Measurements from ENCODE around the gene PSMD1.
"Not testable (repeated sequence)": the region's sequence is repeated elsewhere in the genome, so short reads cannot be mapped to it uniquely, and the experiment has no call there.

The PSMD1 gene

DNA sequence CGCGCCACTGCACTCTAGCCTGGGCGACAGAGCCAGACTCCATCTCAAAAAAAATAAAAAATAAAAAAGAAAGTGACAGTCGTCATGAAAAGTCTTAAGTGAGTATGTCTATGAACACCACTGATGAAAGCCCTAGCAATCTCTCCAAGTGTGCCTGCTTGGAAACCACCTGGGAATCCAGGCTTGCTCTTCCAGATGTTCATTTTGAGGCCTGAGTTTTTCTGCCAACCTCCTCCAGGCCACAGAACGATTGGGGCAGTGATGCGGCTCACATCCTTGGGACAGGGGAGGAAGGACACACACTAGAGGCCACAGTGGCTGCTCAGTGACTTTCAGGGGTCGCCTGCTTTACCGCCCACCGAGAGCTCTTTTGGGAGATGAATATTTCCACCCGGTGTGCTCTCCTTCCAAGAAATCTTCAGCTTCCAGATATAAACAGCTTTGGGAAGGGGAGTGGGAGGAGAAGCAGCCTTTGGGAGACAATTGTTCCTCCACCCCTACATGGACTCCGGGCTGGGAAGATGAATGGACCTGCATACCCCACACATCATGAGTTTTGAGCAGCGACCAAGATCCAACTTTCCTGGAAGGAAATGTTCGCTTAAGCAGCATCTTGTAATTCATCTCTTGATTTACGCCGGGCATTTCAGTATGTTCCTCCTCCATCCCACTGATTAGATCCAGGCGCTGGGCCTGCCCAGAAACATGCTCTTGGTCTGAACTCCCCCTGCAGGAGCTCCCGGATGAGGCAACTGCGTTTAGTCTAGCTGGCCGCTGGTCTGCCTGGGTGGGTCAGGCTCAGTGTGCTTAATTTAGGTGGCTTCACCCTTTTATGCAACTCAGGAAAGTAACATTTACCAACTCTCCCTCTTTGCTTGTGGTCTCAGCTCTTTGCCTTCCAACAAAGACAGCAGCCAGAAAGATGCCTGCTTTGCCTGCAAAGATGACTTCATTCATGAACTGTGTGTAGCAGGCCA is 135.5 kb downstream of the PSMD1 start:
- peak; percentile 89 for DNase-seq
- Histone ChIP-seq H3K36me3 (no peaks in the 10 kb centered on the region), H3K27me3 (no peaks in the 10 kb centered on the region), H3K4me1 (peaks cover 17% of the 10 kb centered on the region), H3K9me3 (no peaks in the 10 kb centered on the region), H3K4me3 (ENCODE audit: low read depth, low read length) (peak overlapping the region; percentile 36)
- TF ChIP-seq, protein P1, sequence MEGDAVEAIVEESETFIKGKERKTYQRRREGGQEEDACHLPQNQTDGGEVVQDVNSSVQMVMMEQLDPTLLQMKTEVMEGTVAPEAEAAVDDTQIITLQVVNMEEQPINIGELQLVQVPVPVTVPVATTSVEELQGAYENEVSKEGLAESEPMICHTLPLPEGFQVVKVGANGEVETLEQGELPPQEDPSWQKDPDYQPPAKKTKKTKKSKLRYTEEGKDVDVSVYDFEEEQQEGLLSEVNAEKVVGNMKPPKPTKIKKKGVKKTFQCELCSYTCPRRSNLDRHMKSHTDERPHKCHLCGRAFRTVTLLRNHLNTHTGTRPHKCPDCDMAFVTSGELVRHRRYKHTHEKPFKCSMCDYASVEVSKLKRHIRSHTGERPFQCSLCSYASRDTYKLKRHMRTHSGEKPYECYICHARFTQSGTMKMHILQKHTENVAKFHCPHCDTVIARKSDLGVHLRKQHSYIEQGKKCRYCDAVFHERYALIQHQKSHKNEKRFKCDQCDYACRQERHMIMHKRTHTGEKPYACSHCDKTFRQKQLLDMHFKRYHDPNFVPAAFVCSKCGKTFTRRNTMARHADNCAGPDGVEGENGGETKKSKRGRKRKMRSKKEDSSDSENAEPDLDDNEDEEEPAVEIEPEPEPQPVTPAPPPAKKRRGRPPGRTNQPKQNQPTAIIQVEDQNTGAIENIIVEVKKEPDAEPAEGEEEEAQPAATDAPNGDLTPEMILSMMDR (IDR thresholded peaks at IDR 0.05; ENCODE audit: low read depth, low read length), result peak; percentile 90

DNA sequence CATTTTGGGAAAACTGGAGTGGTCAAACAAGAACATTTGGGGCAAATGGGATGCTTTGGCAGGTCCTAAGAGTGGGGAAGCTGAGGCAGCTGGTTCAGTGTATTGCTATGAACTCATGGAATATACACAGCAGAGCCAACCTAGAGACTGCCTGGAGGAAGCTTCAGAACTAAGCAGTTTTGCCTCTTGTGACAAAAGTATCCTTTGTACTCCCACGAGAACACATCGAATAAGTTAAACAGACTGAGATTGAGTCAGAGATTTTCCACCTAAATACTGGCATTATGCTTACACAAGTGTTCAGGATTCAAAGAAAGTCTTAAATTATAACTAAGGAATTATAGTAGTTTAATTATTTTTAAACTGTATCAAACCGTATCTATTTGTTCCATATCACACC is 136.5 kb downstream of the PSMD1 start:
- H3K27me3 ChIP-seq, result no peaks in the 10 kb centered on the region
- H3K4me3 ChIP-seq (ENCODE audit: low read depth, low read length), result no peak overlapping the region
- H3K9me3 ChIP-seq, result no peaks in the 10 kb centered on the region
- H3K4me1 ChIP-seq, result peaks cover 8% of the 10 kb centered on the region
- TF ChIP-seq, protein P1 (IDR thresholded peaks at IDR 0.05; ENCODE audit: low read depth, low read length), result no peak
- no peak for DNase-seq
- H3K36me3 ChIP-seq, result no peaks in the 10 kb centered on the region

DNA sequence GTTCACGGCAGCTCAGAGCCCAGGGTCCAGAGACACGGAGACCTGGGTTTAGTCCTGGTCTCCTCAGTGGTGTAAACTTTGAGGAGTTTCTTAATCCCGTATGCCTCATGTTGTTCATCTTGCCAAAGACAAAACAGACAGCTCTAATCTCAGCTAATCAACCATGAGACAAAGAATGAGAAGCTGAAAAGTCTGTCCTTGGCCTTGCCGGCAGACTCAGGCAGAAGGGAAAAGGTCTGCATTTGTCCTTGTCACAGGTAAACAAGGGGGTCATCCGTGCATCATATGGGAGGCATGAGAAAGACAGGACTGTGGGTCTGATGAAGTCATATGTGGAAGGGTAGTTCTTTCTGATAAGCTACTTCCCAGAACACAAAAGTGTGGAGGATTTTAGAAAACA is 139.9 kb downstream of the PSMD1 start:
- H3K27me3 ChIP-seq, result no peaks in the 10 kb centered on the region

DNA sequence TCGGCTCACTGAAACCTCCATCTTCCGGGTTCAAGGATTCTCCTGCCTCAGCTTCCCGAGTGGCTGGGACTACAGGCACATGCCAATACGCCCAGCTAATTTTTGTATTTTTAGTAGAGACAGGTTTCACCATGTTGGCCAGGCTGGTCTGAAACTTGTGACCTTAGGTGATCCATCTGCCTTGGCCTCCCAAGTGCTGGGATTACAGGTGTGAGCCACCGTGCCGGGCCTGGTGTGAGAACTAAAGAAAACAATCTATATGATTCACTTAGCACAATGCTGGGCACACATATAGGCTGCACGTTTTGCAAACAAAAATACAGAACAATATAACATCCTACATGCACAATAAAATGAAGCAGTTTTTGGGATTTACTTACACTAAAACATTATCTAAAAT is 140.5 kb downstream of the PSMD1 start:
- not testable (repeated sequence) for H3K4me3 ChIP-seq (ENCODE audit: low read depth, low read length); H3K4me1 ChIP-seq; H3K27me3 ChIP-seq; H3K9me3 ChIP-seq; DNase-seq; H3K36me3 ChIP-seq

More for the DNA sequence above, 139.9 kb downstream of the PSMD1 start:
- no peak for DNase-seq
- TF ChIP-seq, protein P1 (IDR thresholded peaks at IDR 0.05; ENCODE audit: low read depth, low read length), result no peak
- Histone ChIP-seq H3K36me3 (no peaks in the 10 kb centered on the region), H3K4me1 (peaks cover 8% of the 10 kb centered on the region), H3K9me3 (no peaks in the 10 kb centered on the region), H3K4me3 (ENCODE audit: low read depth, low read length) (no peak overlapping the region)

DNA sequence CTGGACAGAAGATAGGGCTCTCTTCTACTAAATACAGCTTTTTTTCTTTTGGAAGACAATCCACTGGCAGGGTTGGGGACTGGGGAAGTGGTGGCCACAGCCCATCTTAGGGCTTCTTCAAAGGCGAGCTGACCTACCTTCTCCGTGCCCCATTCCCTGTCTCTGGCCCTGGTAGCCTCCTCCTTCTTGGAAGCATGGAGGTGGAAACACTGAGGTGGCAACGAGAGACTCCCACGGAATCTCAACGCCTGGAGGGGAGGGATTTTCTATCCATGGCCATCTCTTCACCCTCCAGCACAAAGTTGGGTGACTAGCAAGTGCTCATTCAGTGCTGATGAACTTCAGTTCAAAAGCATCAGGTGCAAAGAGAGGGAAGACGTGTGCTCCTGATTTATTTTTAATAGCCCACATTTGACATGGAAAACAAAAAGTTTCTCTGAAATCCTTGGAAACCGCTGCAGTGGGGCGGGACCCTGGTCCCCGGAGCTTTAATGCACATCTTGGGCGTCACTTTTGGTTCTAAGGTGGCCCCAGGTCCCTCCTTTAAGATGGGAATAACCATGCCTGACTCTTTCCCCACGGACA is 141.1 kb downstream of the PSMD1 start:
- Histone ChIP-seq H3K27me3 (no peaks in the 10 kb centered on the region), H3K4me3 (ENCODE audit: low read depth, low read length) (peak overlapping the region; percentile 92), H3K36me3 (peaks cover 4% of the 10 kb centered on the region), H3K9me3 (no peaks in the 10 kb centered on the region), H3K4me1 (no peaks in the 10 kb centered on the region)
- no peak for DNase-seq
- TF ChIP-seq, protein P1 (IDR thresholded peaks at IDR 0.05; ENCODE audit: low read depth, low read length), result no peak

DNA sequence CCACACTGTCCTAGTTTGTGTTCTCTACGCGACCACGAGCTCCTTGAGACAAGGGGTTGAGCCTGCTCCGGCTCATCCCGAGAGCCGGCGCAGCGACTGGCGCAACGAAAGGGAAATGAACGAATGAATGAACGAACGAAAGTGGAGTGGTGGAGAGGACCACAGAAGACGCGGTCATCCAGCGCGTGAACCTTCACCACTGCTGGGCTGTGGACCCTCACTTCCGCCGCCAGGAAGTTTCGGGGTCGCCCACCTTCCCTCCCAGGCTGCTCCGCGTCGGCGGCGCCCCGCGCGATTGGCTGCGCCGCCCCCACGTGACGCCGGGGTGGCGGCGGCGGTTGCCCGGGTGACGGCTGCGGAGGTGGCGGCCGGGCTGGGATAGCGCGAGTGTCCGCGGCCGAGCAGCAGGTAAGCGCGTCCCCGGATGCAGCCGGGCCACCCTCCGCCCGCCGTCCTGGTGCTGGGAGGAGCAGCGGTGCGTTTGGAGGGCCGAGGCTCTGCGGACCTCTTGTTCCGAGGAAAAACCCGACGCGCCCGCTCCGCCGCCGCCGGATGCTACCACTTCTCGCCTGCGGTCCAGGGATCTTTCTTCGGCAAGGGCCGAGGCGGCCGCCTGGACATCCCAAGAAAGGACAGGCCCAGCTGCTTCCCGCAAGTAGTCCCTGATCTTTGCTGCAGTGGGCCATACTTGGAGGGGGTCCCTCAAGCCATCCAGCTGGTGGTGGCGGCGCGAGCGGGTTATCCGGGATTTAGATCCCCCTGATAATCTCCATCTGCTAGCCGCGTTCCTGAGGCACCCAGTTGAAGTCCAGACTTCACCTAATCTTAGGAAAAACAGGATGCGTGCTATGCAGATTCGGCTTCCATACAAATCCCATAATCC is 141.9 kb downstream of the PSMD1 start, which contains the start of gene ARMC9:
Gene ARMC9, plus strand, starts transcription at position 341 of the 883 bp plus-strand sequence. CDS start 7,608 bp downstream, outside the sequence.
- Histone ChIP-seq H3K36me3 (peaks cover 4% of the 10 kb centered on the region), H3K4me1 (no peaks in the 10 kb centered on the region), H3K4me3 (ENCODE audit: low read depth, low read length) (peak within 1 kb of the TSS; percentile 92), H3K9me3 (no peaks in the 10 kb centered on the region), H3K27me3 (no peaks in the 10 kb centered on the region)
- TF ChIP-seq, protein P1 (IDR thresholded peaks at IDR 0.05; ENCODE audit: low read depth, low read length), result no peak
- peak; percentile 88 for DNase-seq
